HepG2 (cell line): ENCODE results near the gene CSNK1D. TPM values are rescaled to one million over a fixed set of nuclear protein-coding genes. Genes with fewer than 3 reads are reported as not detected.

ENCODE experiments used
- ATAC-seq: fragments of 200-7000 bp; cut with Tn5 transposase; 3 replicates; pipeline ENCODE4 v1.9.1; 2020; ENCODE audit warnings: mild to moderate bottlenecking, moderate library complexity
- BruUV-seq: library from RNA; stranded (reverse); fragments of 400-500 nt; replicated peaks from 2 replicates; lab custom pipeline; 2021; lab: Mats Ljungman, UMichigan
- CTCF ChIA-PET: fragments of 300-600 bp; formaldehyde crosslinking; extraction: SDS; loops from one replicate; lab custom pipeline; 2021; ENCODE audit warnings: low total read pairs, inconsistent platforms, low intra/inter-chr PET ratio; lab: Yijun Ruan, JAX
- POLR2A ChIA-PET: fragments of 350-600 bp; sonication (Branson Sonifier 250); formaldehyde crosslinking; loops from one replicate; lab custom pipeline; 2020; ENCODE audit warnings: antibody characterized with exemption, inconsistent platforms; lab: Yijun Ruan, JAX
- DNase-seq: peaks from one replicate; pipeline ENCODE4 v3.0.0-alpha.2; 2015; ENCODE audit warnings: low spot score
- FAIRE-seq: peaks from 3 replicates; lab custom pipeline; 2011; peaks lifted over from hg19 to GRCh38; lab: Jason Lieb, UNC
- H2AFZ ChIP-seq: one replicate; pipeline ENCODE4 v1.6.1; 2011; ENCODE audit warnings: low read length, inconsistent platforms
- H3K27ac ChIP-seq: fragments of 300-600 bp; 3 replicates; pipeline ENCODE4 v1.8.0; 2011; ENCODE audit warnings: mixed run types, mild to moderate bottlenecking, mixed read lengths, low read length, inconsistent platforms; ENCODE audit not compliant: insufficient read depth; ENCODE audit errors: extremely low read length
- H3K27me3 ChIP-seq, 2 experiments: fragments of 200-600 bp in 1 of 2; 2 replicates in 1 of 2; 3 replicates in 1 of 2; pipeline versions ENCODE4 v1.6.0 to v1.8.0; 2011; ENCODE audit warnings: low read length in 2 of 2, mild to moderate bottlenecking in 2 of 2, moderate library complexity in 2 of 2, inconsistent platforms in 1 of 2; ENCODE audit not compliant: insufficient read depth in 2 of 2, control insufficient read depth in 1 of 2
- H3K36me3 ChIP-seq, 2 experiments: fragments of 200-600 bp in 1 of 2; replicated peaks in 1 of 2; 2 replicates in 1 of 2; 3 replicates in 1 of 2; pipeline versions ENCODE4 v1.5.1 to v1.8.0; 2011; ENCODE audit warnings: low read length in 2 of 2, inconsistent platforms in 1 of 2; ENCODE audit not compliant: insufficient read depth in 2 of 2, control insufficient read depth in 1 of 2
- H3K4me1 ChIP-seq: 2 replicates; pipeline ENCODE4 v1.5.1; 2012; ENCODE audit warnings: low read length, inconsistent platforms; ENCODE audit not compliant: insufficient read depth
- H3K4me2 ChIP-seq: 2 replicates; pipeline ENCODE4 v1.6.0; 2011; ENCODE audit warnings: low read depth, low read length, inconsistent platforms
- H3K4me3 ChIP-seq, 3 experiments: fragments of 200-600 bp in 1 of 3; sonication (generic), shearing (Covaris generic) in 1 of 3; replicated peaks in 1 of 3; 2 replicates each; pipeline ENCODE4 v1.5.1; 2011 to 2016; ENCODE audit warnings: low read length in 3 of 3, inconsistent platforms in 2 of 3, low read depth in 2 of 3, mild to moderate bottlenecking in 2 of 3, control low read depth in 1 of 3, mixed read lengths in 1 of 3; ENCODE audit not compliant: insufficient read depth in 1 of 3
- H3K79me2 ChIP-seq: one replicate; pipeline ENCODE4 v1.6.1; 2011; ENCODE audit warnings: low read length, inconsistent platforms; ENCODE audit not compliant: insufficient read depth
- H3K9ac ChIP-seq: 2 replicates; pipeline ENCODE4 v1.6.0; 2011; ENCODE audit warnings: mild to moderate bottlenecking, low read depth, low read length, inconsistent platforms; ENCODE audit not compliant: insufficient read depth
- H3K9me3 ChIP-seq: 2 replicates; pipeline ENCODE4 v1.5.1; 2012; ENCODE audit warnings: mild to moderate bottlenecking, low read length
- H4K20me1 ChIP-seq: 2 replicates; pipeline ENCODE4 v1.6.0; 2011; ENCODE audit warnings: inconsistent platforms, mild to moderate bottlenecking, low read length, moderate library complexity; ENCODE audit not compliant: insufficient read depth
- IKZF4 ChIP-seq: sonication (generic); formaldehyde crosslinking; IDR thresholded peaks from 2 replicates; pipeline ENCODE4 v1.5.1; 2020; ENCODE audit warnings: borderline replicate concordance, mild to moderate bottlenecking, low read depth, missing genetic modification reagents; ENCODE audit errors: not compliant biosample characterization
- MXD4 ChIP-seq: IDR thresholded peaks from 2 replicates; pipeline ENCODE4 v1.6.1; 2016; ENCODE audit warnings: mild to moderate bottlenecking, missing biosample characterization, missing genetic modification reagents
- SRY ChIP-seq: sonication (generic); formaldehyde crosslinking; IDR thresholded peaks from 2 replicates; pipeline ENCODE4 v1.8.0; 2022; ENCODE audit warnings: mild to moderate bottlenecking, missing genetic modification reagents
- ZNF451 ChIP-seq: sonication (generic); formaldehyde crosslinking; IDR thresholded peaks from 2 replicates; pipeline ENCODE4 v1.5.0; 2020; ENCODE audit warnings: mild to moderate bottlenecking, missing genetic modification reagents
- ZNF546 ChIP-seq: sonication (generic); formaldehyde crosslinking; conservative IDR thresholded peaks from 2 replicates; pipeline ENCODE4 v1.8.1; 2023; ENCODE audit warnings: mild to moderate bottlenecking, missing genetic modification reagents
- ZNF552 ChIP-seq: sonication (generic); formaldehyde crosslinking; IDR thresholded peaks from 2 replicates; pipeline ENCODE4 v1.9.0; 2022; ENCODE audit warnings: missing genetic modification reagents, mild to moderate bottlenecking, borderline replicate concordance
- ZNF709 ChIP-seq: sonication (generic); formaldehyde crosslinking; IDR thresholded peaks from 2 replicates; pipeline ENCODE4 v1.5.0; 2020; ENCODE audit warnings: mild to moderate bottlenecking, missing genetic modification reagents
- ZZZ3 ChIP-seq: sonication (generic); formaldehyde crosslinking; IDR thresholded peaks from 2 replicates; pipeline ENCODE4 v1.4.0; 2020; ENCODE audit warnings: missing genetic modification reagents, mild to moderate bottlenecking, borderline replicate concordance
- WGBS: methylation state at CpG from one replicate; pipeline ENCODE4 v1.1.6; 2017; ENCODE audit warnings: low lambda C conversion rate; 5-methylcytosine and 5-hydroxymethylcytosine counted together
- in situ Hi-C: cut with HindIII; loops from 2 replicates; pipeline ENCODE4 v1.10.0; 2017; ENCODE audit warnings: low pct_unique_long_range_greater_than_20kb; ENCODE audit not compliant: extremely low pct_ligation_motif_present
- intact Hi-C: fragments of 100-400 bp; cut with micrococcal nuclease; formaldehyde crosslinking; loops from one replicate; pipeline ENCODE4 v1.10.0; 2022; ENCODE audit not compliant: unreplicated experiment
- polyA plus RNA-seq, 8 experiments: library from polyadenylated mRNA; depleted of rRNA in 3 of 8; stranded (reverse) in 7 of 8; unstranded in 1 of 8; fragments of >200 nt; fragmentation: Illumina TruSeq in 4 of 8; extraction: Trizol in 4 of 8; gene quantifications; 2 replicates each; pipeline versions ENCODE4 v1.2.1 to v1.2.3, GENCODE V29; 2011 to 2016; ENCODE audit warnings: low read depth in 4 of 8, missing spikeins in 1 of 8, mixed read lengths in 1 of 8; ENCODE audit not compliant: insufficient read depth in 1 of 8
- total RNA-seq, 5 experiments: library from RNA; depleted of rRNA; stranded (reverse); fragments of >200 nt; fragmentation: Illumina TruSeq; extraction: Trizol; gene quantifications; 2 replicates each; pipeline ENCODE4 v1.2.3, GENCODE V29; 2016; ENCODE audit warnings: low read depth in 1 of 5
- TF ChIP-seq, protein P1 (sequence below): sonication (generic); formaldehyde crosslinking; IDR thresholded peaks from 2 replicates; pipeline ENCODE4 v1.4.0; 2020; ENCODE audit warnings: missing genetic modification reagents, mild to moderate bottlenecking, borderline replicate concordance

Gene CSNK1D
- total and polyA plus RNA-seq, 2 of the 13 experiments (the other 11 are each of a cell fraction or from before 2014, with no cell fraction given): 31.5 to 128 TPM

DNA sequence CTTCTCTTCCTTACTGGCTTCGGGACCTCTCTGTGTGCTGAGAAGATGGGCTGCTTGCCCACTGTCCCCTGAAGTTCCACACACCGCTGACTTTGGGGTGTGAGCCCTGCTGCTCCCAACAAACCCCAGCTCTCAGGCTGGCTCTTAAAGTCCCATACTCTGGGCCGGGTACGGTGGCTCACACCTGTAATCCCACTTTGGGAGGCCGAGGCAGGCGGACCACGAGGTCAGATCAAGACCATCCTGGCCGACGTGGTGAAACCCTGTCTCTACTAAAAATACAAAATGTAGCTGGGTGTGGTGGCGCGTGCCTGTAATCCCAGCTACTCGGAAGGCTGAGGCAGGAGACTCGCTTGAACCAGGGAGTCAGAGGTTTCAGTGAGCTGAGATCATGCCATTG is 26.7 kb upstream of the CSNK1D start:
- Histone ChIP-seq H3K4me1 (peaks cover 100% of the 10 kb centered on the region), H3K27me3 (no peaks in the 10 kb centered on the region), H3K4me2 (peak overlapping the region; percentile 99), H3K27ac (no peak overlapping the region), H3K36me3 (no peaks in the 10 kb centered on the region), H2AFZ (no peak overlapping the region), H3K79me2 (no peaks in the 10 kb centered on the region), H3K9ac (0 out of 2 replicates have a peak overlapping the region, but pooled peaks have one; percentile 1), H4K20me1 (no peaks in the 10 kb centered on the region), H3K4me3 (peak overlapping the region in 1 of 3 experiments; percentile 3; a peak in 1 of 6 replicates), H3K9me3 (no peaks in the 10 kb centered on the region)
- in situ Hi-C loops: no loop called here
- intact Hi-C loops: loop anchor here (2.0 to 5.0 kb wide), 3 partner anchors 21 to 51 kb away; no protein-coding TSS in a partner anchor
- no peak for ATAC-seq
- POLR2A ChIA-PET: interaction anchor here (0.8 to 12.8 kb wide), 14 partner anchors 8 to 72 kb away, joined by 3 to 270 read pairs (median 20); partner anchors contain the start of genes CD7, CSNK1D and SECTM1
- DNase-seq: no peak
- no peak for FAIRE-seq
- TF ChIP-seq IKZF4 (CRISPR knock-in tag) (peak; percentile 16), ZNF709 (CRISPR knock-in tag) (no peak), ZNF552 (CRISPR knock-in tag) (0 out of 2 replicates have a peak, but pooled peaks have one; percentile 11), ZNF546 (CRISPR knock-in tag) (0 out of 2 replicates have a peak, but pooled peaks have one; percentile 25), SRY (CRISPR knock-in tag) (0 out of 2 replicates have a peak, but pooled peaks have one; percentile 13), MXD4 (CRISPR knock-in tag) (0 out of 2 replicates have a peak, but pooled peaks have one; percentile 10), ZNF451 (CRISPR knock-in tag) (no peak), ZZZ3 (CRISPR knock-in tag) (0 out of 2 replicates have a peak, but pooled peaks have one; percentile 3)
- TF ChIP-seq, protein P1, sequence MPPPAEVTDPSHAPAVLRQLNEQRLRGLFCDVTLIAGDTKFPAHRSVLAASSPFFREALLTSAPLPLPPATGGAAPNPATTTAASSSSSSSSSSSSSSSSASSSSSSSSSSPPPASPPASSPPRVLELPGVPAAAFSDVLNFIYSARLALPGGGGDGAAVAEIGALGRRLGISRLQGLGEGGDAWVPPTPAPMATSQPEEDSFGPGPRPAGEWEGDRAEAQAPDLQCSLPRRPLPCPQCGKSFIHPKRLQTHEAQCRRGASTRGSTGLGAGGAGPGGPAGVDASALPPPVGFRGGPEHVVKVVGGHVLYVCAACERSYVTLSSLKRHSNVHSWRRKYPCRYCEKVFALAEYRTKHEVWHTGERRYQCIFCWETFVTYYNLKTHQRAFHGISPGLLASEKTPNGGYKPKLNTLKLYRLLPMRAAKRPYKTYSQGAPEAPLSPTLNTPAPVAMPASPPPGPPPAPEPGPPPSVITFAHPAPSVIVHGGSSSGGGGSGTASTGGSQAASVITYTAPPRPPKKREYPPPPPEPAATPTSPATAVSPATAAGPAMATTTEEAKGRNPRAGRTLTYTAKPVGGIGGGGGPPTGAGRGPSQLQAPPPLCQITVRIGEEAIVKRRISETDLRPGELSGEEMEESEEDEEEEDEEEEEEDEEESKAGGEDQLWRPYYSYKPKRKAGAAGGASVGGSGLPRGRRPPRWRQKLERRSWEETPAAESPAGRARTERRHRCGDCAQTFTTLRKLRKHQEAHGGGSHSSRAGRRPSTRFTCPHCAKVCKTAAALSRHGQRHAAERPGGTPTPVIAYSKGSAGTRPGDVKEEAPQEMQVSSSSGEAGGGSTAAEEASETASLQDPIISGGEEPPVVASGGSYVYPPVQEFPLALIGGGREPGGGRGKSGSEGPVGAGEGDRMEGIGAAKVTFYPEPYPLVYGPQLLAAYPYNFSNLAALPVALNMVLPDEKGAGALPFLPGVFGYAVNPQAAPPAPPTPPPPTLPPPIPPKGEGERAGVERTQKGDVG (CRISPR knock-in tag): 0 out of 2 replicates have a peak, but pooled peaks have one; percentile 0
- 64% methylated on average over 13 of the region's 13 CpGs for WGBS
- BruUV-seq: no TSS peak
- CTCF ChIA-PET: interaction anchor here (0.7 to 2.7 kb wide), 3 partner anchors 17 to 64 kb away, joined by 3 to 26 read pairs (median 3); partner anchors contain the start of gene CD7
